AG08396 (cell line): ENCODE measurements around the gene AHSP.
A peak's percentile ranks its signal among the peaks of the same experiment; 100 is the strongest.
"Not testable (repeated sequence)": the region's sequence is repeated elsewhere in the genome, so short reads cannot be mapped to it uniquely, and the experiment has no call there.

Experiments used
- DNase-seq: peaks from one replicate; pipeline ENCODE4 v3.0.0; 2012; ENCODE audit warnings: low spot score, mixed read lengths

Gene AHSP

DNA sequence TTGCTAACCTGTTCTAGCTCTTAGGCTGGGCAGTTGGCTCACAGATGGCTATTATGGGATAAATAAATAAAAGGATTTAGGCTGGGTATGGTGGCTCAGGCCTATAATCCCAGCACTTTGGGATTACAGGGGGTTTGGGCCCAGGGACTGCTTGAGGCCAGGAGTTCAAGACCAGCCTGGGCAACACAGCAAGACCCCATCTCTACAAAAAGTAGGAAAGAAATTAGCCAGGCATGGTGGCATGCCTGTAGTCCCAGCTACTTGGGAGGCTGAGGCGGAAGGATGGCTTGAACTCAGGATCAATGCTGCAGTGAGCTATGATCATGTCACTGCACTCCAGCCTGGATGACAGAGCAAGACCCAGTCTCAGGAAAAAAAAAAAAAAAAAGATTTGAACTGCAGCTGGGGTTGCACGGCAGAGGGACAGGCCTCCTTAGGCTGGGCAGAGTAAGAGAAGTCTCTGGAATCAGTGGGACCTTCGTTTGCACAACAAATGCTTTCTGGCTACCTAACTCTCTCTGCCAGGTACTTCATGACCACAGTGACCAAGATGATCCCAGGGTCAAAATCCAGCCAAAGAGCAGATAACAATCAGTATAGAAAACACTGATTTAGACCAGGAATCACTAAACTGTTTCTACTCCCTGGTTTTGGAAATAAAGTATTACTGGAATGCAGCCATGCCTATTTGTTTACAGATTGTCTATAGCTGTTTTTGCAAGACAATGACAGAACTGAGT lies 26.3 kb upstream of the AHSP start:
- no peak for DNase-seq

- DNase-seq, result no peak
Measured at GRCh38 chr16:31501966-31502348, 25.7 kb upstream of the AHSP start.

GRCh38 chr16:31502981-31503380 lies 24.7 kb upstream of the AHSP start:
- DNase-seq, result no peak

GRCh38 chr16:31503555-31503954 lies 24.1 kb upstream of the AHSP start:
- DNase-seq, result not testable (repeated sequence)

DNA sequence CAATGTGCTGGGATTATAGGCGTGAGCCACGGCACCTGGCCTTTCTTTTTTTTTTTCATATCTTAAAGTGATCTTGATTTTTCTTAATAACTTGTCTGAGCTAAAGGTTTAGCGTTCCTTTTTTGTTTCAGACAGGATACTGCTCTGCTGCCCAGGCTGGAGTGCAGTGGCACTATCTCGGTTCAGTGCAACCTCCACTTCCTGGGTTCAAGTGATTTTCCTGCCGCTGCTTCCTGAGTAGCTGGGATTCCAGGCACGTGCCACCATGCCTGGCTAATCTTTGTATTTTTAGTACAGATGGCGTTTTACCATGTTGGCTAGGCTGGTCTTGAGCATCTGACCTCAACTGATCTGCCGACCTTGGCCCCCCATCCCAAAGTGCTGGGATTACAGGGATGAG lies 23.5 kb upstream of the AHSP start:
- DNase-seq, result no peak

DNA sequence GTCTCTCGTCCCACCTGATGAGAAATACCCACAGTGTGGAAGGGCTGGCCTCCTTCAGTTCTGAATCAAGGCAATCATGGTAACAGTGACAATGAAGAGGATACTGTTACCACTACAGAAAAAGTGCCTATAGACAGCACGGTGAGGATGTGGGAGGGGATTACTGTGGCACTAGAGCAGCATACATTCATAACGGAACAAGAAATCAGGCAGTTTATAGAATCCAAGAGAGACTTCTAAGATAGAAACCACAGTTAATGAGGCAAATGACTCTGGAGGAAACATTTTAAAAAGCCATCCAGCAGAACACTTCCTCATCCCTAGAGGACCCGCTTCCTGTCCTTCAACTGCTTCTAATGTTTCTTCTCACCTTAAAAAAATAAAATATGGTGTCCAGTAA lies 22.2 kb upstream of the AHSP start:
- DNase-seq, result no peak

- no peak for DNase-seq
Measured at GRCh38 chr16:31507617-31507928, 20.1 kb upstream of the AHSP start.

GRCh38 chr16:31507929-31508705 lies 19.6 kb upstream of the AHSP start, which contains the start of gene RUSF1:
Gene RUSF1 (minus strand): TSS chr16:31508391. CDS start chr16:31508373, 18 bp downstream.
- DNase-seq, result peak; percentile 88

DNA sequence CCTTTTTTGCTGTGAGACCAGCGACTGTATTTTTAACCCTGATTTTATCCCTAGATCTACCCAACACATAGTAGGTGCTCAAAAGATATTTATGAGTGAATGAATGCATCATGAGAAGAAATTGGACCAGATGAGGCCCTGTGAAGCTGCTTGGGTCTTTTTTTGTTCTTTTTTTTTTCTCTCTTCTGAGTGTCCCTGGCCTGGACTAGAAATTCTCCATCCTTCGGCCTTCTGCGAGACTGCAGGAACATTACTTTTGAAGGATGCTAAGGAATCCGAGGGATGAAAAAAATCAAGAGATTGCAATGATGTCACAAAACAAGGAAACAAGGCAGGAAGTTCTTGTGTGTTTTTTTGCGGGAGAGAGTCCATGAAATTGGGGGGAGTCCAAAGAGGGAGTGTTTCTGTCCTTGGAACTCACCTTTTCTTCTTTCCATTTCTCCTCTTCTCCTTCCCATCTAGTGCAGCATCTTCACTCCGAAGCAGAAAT lies 18.9 kb upstream of the AHSP start:
- peak; percentile 39 for DNase-seq

- DNase-seq, result peak; percentile 44
Measured at GRCh38 chr16:31513126-31513525, 14.6 kb upstream of the AHSP start.

- DNase-seq, result no peak
Measured at GRCh38 chr16:31513884-31514283, 13.8 kb upstream of the AHSP start.

GRCh38 chr16:31517800-31518402 lies 9.8 kb upstream of the AHSP start:
- DNase-seq, result no peak

GRCh38 chr16:31519759-31520431 lies 7.8 kb upstream of the AHSP start:
- DNase-seq, result no peak

- no peak for DNase-seq
Measured at GRCh38 chr16:31521368-31521767, 6.3 kb upstream of the AHSP start.

- DNase-seq, result no peak
Measured at GRCh38 chr16:31522071-31522470, 5.6 kb upstream of the AHSP start.

DNA sequence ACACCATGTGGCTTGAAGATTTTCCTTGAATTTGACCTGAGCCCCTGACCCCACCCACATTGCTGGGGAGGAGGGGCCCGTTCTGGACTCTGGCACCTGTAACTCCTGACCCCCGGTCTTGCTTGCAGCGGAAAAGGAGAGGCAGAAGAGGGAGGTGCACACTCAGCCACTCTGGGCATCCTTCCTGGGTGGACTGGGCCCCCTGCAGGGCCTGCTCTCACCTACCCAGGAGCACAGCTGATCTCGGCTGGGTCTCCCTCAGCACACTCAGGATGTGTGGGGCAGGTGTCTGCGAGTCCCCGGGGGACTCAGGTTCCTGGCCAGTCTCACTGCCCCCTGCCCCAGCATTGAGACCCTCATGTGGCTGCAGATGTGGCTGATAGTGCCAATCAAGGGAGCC lies 3.9 kb upstream of the AHSP start:
- DNase-seq, result not testable (repeated sequence)

- DNase-seq, result no peak
Measured at GRCh38 chr16:31525113-31525512, 2.6 kb upstream of the AHSP start.

GRCh38 chr16:31528523-31529107 lies 915 bp downstream of the AHSP start:
- DNase-seq, result no peak

DNA sequence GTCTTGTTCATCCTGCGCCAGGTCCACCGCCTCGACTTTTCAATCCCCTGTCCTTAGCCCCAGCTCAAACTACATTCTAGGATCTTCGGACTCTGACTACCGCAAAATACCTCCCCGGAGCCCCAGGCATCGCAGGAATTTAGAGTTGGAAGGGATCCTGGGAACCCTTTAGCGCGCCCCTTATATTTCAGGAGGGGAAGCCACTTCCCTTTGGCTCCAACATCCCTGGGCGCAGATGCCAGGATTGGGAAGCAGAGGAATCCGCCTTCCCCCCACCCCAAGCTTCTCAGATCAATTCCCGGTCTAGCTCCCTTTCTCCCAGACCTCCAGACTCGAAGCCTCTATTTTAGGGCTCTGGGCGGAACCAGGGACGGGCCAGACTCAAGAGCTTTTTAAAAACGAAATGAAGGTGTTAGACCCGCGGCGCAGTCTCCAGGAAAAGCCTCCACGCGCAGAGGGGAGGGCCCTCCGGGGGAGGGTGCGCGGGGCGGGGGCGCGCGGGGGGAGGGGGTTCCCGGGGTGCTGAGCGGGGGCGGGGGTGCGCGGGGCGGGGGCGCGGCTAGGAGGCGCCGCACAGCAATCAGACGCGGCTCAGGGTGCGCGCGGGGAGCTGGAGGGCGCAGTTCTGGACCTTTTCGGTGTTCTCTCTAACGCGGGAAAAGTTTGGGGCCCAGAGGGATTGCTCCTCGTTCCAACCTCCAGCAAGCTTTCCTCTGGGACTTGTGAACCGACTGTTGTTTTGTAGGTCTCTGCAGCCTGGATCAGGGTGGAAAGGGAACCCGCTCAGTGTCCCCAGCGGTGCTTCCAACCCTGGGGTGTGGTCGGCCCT lies 1.6 kb downstream of the AHSP start:
- peak; percentile 56 for DNase-seq

DNA sequence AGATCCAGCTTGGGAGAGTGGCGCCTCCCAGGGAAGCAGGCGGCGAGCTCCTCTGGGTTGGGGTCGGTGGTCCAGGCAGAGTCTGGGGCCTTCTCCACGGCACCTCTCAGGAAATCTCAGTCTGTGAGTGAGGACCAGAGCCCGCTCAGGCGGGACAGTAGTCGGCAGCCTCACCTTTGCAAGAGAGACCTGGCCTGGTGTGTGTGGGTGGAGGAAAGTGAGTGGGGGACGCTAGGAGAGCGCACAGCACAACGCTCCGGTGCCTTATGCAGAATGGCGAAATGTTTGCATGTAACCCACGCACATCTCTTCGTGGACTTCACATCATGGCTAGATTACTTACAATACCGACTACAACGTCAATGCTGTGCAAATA lies 2.2 kb downstream of the AHSP start:
- DNase-seq, result no peak

DNA sequence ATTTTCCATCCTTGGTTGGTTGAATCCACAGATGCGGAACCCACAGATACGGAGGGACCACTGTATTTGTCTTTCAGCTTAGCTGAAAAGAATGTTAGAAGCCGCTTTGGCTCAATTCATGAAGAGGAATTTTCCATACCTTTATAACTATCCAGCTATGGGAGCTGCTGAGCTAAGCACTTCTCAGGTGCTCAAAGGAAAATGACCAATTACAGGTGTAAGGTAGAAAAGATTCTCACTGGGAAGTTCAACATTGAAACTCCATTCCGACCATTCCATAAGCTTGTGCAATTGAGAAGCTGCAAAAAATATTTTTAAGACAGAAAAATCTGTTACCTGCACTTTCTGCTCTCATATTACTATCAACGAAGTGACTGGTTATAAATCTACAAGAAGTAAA lies 2.7 kb downstream of the AHSP start:
- DNase-seq, result no peak
